ENCODE data around the gene KIAA1958.

Gene KIAA1958

GRCh38 chr9:112520656-112521055 is 34.0 kb downstream of the KIAA1958 start:
- TF ChIP-seq, protein P1, sequence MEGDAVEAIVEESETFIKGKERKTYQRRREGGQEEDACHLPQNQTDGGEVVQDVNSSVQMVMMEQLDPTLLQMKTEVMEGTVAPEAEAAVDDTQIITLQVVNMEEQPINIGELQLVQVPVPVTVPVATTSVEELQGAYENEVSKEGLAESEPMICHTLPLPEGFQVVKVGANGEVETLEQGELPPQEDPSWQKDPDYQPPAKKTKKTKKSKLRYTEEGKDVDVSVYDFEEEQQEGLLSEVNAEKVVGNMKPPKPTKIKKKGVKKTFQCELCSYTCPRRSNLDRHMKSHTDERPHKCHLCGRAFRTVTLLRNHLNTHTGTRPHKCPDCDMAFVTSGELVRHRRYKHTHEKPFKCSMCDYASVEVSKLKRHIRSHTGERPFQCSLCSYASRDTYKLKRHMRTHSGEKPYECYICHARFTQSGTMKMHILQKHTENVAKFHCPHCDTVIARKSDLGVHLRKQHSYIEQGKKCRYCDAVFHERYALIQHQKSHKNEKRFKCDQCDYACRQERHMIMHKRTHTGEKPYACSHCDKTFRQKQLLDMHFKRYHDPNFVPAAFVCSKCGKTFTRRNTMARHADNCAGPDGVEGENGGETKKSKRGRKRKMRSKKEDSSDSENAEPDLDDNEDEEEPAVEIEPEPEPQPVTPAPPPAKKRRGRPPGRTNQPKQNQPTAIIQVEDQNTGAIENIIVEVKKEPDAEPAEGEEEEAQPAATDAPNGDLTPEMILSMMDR (IDR thresholded peaks at IDR 0.05; ENCODE audit: low read depth, low read length) = no peak
- H3K4me3 ChIP-seq (replicated peaks in 1 of 2; ENCODE audit: low read depth in 2 of 2, low read length in 2 of 2) = no peak overlapping the region
- DNase-seq (ENCODE audit: low read depth in 2 of 2) = no peak

DNA sequence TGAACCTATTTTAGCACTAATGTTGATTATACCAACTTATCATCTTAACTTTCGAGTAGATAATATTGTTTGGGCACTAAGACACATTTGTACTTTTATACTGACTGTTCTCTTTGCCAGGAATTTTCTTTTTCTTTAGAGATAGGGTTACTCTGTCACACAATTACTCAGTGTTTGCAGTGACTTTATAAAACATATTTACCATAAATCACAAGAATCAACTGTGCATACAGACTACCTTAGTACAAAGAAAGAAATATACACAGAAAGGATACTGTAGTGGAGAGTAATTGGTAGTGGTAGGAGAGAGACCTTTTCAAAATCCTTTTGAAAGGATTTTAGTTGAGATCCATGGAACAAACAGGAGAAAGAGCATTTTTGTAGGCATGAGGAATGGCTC is 40.3 kb downstream of the KIAA1958 start:
- DNase-seq (ENCODE audit: low read depth in 2 of 2) = no peak
- no peak overlapping the region for H3K4me3 ChIP-seq (replicated peaks in 1 of 2; ENCODE audit: low read depth in 2 of 2, low read length in 2 of 2)
- TF ChIP-seq, protein P1 (IDR thresholded peaks at IDR 0.05; ENCODE audit: low read depth, low read length) = no peak

DNA sequence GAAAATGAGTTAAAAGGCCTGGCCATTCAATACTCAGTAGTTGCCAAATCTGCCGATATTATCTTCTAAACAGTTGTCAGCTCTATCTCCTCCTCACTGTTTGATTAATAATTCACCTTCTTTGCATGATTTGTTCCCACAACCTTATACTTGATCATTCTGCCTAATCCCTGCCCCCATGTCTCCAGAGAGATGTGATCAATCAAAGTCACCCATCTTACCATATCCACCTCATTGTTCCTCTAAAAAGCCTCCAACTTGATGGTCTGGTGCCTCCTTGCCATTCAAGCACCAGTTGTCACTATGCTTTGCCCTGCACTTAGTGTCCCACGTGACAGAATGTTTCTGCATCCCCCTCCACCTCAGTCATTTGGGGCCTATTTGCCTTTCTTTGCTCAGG is 41.3 kb downstream of the KIAA1958 start:
- H3K4me3 ChIP-seq (replicated peaks in 1 of 2; ENCODE audit: low read depth in 2 of 2, low read length in 2 of 2) = no peak overlapping the region
- TF ChIP-seq, protein P1 (IDR thresholded peaks at IDR 0.05; ENCODE audit: low read depth, low read length) = no peak
- DNase-seq (ENCODE audit: low read depth in 2 of 2) = no peak

- no peak for DNase-seq (ENCODE audit: low read depth in 2 of 2)
- TF ChIP-seq, protein P1 (IDR thresholded peaks at IDR 0.05; ENCODE audit: low read depth, low read length) = no peak
- no peak overlapping the region for H3K4me3 ChIP-seq (replicated peaks in 1 of 2; ENCODE audit: low read depth in 2 of 2, low read length in 2 of 2)
Observed at GRCh38 chr9:112529316-112529715, 42.7 kb downstream of the KIAA1958 start.

DNA sequence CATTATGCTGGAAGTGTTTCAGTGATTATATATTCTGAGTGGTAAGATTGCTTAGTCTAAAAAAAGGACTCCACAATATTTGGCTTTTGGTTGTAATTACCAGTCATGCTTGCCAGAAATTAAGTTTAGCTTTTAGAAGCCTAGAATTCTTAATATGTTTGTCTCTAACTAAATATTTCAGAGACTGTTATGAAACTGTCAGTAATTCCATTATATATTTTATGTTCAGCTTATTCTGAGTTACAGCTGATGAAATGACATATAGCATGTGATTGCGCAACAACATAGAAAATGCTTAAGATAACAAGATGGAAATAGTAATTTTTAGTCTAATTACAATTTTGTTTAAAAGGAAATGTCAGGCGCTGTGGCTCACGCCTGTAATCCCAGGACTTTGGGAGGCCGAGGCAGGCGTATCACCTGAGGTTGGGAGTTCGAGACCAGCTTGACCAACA is 44.2 kb downstream of the KIAA1958 start:
- no peak overlapping the region for H3K4me3 ChIP-seq (replicated peaks in 1 of 2; ENCODE audit: low read depth in 2 of 2, low read length in 2 of 2)
- DNase-seq (ENCODE audit: low read depth in 2 of 2) = peak in 1 of 2 donors; percentile 7
- TF ChIP-seq, protein P1 (IDR thresholded peaks at IDR 0.05; ENCODE audit: low read depth, low read length) = no peak

- TF ChIP-seq, protein P1 (IDR thresholded peaks at IDR 0.05; ENCODE audit: low read depth, low read length) = no peak
- no peak for DNase-seq (ENCODE audit: low read depth in 2 of 2)
- H3K4me3 ChIP-seq (replicated peaks in 1 of 2; ENCODE audit: low read depth in 2 of 2, low read length in 2 of 2) = no peak overlapping the region
Observed at GRCh38 chr9:112531666-112532282, 45.1 kb downstream of the KIAA1958 start.

DNA sequence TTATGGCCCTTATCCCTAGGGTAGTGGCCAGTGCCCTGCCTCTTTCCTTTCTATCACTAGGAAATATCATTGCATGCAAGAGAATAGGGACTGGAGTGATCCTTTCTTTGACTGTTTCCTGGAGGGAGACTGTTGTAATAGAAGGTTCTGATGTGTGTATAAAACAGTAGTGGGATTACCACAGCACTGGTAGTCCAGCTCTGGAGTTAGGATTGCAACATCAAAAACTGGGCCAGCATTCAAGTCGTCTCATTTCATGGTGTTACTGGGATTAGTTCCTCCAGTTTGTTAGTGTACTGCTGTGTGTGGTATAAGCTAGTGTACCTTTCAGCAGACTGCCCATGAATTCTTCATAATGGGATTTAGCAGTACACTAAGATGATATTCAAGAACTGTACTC is 45.8 kb downstream of the KIAA1958 start:
- DNase-seq (ENCODE audit: low read depth in 2 of 2) = peak; percentile 81 to 82
- no peak overlapping the region for H3K4me3 ChIP-seq (replicated peaks in 1 of 2; ENCODE audit: low read depth in 2 of 2, low read length in 2 of 2)
- TF ChIP-seq, protein P1 (IDR thresholded peaks at IDR 0.05; ENCODE audit: low read depth, low read length) = no peak
